Stimulated activated CD4-positive, alpha-beta T cell treated with anti-CD3 and anti-CD28 coated beads, Interleukin-15, amount 100 ng/mL, for 48 hours (primary cell): ENCODE measurements around the gene LAG3.
"Not testable (repeated sequence)": the region's sequence is repeated elsewhere in the genome, so short reads cannot be mapped to it uniquely, and the experiment has no call there.

Source experiments
- DNase-seq, 2 donors: peaks; one replicate each; pipeline ENCODE4 v3.0.0-alpha.2; 2020; ENCODE audit warnings: low read depth in 2 of 2

LAG3 gene

DNA sequence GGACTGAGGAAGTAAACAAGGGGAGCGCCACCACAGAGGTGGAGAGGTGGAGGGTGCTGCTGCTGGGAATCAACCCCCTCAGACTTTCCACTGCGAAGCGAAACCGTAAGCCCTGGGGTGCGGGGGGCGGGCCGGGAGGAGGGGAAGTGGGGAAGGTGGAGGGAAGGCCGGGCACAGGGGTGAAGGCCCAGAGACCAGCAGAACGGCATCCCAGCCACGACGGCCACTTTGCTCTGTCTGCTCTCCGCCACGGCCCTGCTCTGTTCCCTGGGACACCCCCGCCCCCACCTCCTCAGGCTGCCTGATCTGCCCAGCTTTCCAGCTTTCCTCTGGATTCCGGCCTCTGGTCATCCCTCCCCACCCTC is at the start of gene LAG3:
Gene LAG3 (plus strand): TSS at position 190 of the 365 bp plus-strand sequence. CDS start 333 bp downstream, outside the sequence.
- peak; percentile 48 to 63 for DNase-seq

DNA sequence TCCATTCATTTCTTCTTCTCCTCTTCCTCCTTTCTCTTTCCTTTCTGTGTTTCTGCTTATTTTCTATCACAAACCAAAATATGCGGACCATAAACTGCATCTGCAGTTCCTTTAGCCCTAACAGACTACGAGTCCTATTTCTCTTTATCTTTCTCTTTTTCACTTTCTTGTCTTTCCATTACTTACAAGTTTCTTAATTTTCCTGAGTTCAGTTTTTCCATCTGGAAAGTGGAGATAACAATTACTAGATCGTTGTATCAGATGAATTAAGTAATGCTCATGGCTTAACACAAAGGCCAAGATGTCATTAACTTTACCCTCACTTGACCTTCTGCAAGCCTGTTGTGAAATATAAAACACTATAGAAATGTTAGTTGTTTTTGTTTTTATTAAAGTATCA is 49.5 kb upstream of the LAG3 start:
- DNase-seq, result no peak

DNA sequence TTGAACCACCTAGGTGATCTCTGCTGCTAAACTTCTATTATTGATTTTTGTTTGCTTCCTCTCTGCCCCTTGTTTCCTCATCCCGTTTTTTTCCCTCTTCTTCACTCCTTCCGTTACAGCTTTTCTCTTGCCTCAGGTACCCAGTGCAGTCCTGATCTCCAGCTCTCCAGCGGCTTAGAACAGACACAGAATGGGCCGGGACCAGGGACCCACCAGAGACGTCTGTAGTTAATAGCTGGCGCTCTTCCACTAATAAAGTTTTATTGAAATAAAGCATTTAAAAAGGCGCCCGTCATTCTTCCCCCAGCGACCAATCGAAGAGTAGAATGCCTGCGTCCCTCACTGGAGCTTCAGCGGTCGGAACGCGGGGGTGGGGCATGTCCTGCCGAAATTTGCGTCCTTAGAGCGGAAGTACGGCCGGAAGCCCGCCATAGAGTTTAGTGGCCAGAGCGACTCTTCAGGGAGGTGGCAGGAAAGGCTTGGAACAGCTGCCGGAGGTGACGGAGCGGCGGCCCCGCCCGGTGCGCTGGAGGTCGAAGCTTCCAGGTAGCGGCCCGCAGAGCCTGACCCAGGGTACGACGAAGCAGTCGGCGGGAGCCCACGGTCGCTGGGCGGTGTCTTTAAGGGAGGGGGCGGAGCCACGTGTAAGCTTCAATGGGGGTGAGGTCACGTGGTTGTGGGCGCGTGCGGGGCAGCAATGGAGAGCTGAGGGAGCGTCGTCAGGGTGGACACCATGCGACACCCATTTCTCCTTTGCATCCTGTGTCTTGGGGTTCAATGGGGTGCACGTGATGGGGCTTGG is 48.5 kb upstream of the LAG3 start, which contains the start of gene COPS7A:
Gene COPS7A (plus strand): TSS at position 440 of the 802 bp plus-strand sequence. CDS start 611 bp downstream, outside the sequence.
- DNase-seq, result peak; percentile 94 to 97

DNA sequence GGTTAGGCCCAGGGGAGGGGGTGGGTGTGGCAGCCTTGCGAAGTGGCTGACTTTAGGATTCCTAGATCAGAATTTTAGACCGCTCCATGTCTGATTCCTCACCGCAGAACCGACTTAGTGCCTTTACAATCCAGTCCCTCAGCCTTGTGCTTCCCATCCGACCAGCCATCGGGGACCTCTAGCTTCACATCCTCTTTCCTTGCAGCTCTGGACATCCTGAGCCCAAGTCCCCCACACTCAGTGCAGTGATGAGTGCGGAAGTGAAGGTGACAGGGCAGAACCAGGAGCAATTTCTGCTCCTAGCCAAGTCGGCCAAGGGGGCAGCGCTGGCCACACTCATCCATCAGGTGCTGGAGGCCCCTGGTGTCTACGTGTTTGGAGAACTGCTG is 47.9 kb upstream of the LAG3 start:
- no peak for DNase-seq

DNA sequence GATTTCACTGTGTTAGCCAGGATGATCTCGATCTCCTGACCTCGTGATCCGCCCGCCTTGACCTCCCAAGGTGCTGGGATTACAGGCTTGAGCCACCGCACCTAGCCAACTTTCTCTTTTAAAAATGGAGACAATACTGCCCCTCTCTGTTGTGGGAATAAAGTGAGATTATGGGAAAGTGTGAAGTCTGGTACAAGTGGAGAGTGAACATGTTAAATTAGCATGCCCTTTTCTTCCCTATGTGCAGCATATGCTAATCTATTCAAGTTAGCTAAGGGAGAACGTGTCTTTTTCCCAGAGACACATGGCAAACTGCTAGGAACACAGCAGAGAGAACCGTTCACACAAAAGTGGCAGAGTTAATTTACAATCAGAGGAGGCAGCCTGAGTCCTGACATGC is 47.0 kb upstream of the LAG3 start:
- no peak for DNase-seq

DNA sequence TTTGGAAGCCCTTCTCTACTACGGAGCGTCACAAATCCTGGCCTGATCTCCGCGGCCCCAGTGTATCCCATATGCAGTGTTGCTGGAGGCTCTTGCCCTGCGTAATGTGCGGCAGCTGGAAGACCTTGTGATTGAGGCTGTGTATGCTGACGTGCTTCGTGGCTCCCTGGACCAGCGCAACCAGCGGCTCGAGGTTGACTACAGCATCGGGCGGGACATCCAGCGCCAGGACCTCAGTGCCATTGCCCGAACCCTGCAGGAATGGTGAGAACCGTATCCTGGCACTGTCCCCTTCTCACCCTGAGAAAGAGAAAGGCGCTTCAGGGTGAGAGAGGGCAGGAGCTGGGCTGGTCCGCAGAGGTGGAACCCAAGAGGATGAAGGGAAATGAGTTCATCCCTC is 43.1 kb upstream of the LAG3 start:
- no peak for DNase-seq

DNA sequence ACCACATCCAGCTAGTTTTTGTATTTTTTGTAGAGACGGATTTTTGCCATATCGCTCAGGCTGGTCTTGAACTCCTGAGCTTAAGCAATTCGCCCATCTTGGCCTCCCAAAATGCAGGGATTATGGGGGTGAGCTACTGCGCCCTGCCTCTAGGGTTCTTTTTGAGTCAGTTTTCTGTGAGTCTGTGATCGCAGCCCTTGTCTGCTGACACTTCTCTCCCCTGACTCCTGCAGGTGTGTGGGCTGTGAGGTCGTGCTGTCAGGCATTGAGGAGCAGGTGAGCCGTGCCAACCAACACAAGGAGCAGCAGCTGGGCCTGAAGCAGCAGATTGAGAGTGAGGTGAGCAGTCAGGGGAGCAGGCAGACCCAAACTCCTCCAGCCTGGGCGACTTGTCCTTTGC is 42.2 kb upstream of the LAG3 start:
- DNase-seq, result no peak

DNA sequence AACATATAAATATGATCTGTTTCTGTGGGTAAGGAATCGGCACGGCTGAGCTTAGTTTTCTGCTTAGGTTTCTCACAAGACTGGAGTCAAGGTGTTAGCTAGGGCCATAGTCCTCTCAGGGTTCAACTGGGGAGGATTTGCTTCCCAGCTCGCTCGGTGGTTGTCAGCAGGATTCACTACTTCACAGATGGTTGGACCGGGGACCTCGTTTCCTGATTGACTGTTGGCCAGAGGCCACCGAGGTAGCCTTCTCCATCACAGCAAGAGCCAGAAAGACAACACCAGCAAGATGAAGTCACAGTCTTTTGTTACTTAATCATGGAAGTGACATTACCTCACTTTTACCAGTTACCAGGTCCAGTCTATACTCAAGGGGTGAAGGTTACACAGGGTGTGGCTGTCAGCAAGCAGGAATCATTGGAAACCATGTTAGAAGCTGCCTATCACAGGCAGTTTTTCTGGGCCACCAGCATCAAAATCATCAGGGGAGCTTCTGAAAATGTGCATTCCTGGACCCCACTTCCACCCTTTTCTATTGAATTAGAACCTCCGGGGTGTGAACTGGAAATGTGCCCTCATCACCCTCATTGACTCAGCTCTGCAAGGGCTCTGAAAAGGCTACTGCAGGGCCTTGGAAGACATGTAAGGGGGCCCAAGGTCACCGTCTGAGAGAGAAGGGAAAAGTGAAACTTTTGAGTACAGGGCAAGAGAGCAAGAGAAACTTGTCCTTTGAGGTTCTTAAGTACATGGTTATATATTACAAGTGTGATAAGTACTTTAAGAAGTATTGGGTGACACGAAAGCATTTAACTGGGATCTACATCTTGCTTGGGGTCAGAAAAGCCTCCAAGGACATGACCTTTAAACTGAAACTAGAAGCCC is 37.6 kb upstream of the LAG3 start:
- DNase-seq, result no peak

DNA sequence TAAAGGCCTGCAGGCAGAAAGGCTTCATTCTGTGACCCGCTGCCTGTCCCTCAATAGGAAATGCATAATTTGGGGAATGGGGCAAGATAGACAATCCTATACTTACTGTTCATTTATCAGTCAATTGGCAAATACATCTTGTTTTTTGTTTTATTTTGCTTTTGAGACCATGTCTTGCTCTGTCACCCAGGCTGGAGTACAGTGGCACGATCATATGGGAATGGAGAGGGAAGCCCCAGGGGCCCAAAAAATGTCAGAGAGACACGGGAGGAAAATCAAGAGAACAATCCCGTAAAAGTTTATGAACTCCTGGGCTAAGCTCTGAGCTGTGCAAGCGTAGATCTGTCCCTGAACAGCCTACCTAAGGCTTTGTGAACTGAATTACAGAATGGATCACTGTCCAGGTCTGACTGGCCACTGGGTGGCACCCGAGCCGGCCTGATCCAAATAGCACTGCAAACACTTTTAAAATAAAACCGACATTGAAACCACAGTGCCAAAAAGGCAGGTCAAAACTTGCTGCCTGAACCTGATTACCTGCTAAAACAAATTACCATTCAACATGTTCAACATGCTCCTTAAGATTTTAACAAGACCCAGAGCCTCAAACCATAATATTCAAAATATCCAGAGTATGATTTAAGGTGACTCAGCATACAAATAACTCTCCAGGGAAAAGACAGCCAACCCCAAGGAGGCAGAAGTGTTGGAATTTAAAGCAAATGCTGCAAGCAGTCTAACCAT is 36.7 kb upstream of the LAG3 start:
- peak; percentile 10 to 25 for DNase-seq

DNA sequence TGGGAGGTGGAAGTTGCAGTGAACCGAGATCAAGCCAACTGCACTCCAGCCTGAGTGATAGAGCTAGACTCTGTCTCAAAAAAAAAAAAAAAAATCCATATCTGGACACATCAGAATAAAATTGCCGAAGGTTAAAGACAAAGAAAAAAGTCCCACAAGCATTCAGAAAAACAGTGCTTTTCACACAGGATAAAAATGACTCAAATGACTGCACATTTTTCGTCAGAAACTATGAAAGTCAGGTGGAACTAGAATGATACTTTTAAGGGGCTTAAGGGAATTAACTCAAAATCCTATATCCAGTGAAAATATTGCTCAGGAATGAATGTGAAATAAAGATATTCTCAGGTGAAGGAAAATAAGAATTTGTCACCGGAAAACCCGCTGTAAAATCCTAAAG is 35.6 kb upstream of the LAG3 start:
- DNase-seq, result no peak

DNA sequence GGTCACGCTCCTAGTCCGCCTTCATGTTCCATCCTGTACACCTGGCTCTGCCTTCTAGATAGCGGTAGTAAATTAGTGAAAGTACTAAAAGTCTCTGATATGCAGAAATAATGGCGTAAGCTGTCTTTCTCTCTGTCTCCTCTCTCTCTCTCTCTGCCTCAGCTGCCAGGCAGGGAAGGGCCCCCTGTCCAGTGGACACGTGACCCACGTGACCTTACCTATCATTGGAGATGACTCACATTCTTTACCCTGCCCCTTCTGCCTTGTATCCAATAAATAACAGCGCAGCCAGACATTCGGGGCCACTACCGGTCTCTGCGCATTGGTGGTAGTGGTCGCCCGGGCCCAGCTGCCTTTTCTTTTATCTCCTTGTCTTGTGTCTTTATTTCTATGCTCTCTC is 30.2 kb upstream of the LAG3 start:
- not testable (repeated sequence) for DNase-seq

DNA sequence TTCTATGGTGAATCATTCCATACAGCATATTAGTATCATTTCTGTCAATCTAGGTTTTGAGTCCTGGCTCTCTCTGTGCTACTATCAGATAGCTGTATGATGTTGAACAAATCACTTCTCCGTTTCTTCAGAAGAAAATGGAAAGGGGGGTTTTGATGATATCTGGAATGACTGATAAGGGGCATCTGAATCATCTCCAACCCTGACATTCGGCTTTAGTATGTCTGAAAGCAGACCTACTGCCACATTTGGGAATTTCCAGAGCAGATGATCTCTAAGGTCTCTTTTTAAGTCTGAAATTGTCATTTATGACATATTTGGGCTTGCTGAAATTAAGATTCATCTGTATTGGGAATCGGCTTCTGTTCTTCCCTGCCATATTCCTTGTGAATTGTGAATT is 29.5 kb upstream of the LAG3 start:
- no peak for DNase-seq

DNA sequence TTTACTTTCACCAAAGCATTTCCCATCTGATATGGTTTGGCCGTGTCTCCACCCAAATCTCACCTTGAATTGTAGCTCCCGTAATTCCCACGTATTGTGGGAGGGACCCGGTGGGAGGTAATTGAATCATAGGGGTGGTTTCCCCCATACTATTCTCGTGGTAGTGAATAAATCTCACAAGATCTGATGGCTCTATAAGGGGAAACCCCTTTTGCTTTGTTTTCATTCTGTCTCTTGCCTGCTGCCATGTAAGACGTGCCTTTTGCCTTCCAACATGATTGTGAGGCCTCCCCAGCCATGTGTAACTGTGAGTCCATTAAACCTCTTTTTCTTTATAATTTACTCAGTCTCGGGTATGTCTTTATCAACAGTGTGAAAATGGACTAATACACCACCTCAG is 29.0 kb upstream of the LAG3 start:
- not testable (repeated sequence) for DNase-seq

DNA sequence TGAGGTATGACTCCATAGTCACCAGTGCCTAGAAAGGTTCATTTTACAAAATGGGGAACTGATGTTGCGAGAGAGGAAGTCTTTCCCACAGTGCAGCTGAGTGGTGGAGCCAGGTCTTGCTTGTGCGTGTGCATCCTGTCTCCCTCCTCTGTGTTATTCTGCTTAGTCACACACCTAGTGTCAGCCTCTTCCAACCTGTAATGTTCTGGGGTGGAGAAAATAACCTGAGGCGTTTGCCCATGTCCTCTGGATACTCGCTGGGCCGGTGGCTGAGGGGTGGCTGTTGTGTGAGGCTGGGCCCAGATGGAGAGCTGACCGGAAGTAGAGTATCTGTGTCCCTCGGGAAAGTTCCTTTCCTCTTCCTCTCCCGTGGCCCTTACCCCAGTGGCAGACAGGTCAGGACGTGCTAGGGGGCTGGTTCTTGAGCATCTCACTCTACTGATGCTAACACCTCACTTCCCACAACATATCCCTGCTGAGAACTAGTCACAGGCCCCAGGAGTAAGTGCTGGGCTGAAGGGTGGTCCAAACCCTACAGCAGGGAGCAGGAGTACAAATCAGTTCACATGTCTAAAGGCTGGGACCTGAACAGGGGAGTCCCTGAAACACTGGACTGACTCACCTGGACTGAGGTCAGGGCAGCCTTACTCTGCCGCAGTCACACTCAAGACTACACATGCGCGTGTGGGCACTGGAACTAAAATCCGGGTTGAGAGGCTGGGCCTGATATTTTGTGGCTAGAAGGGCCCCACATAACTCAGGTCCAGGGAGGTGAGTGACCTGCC is 26.4 kb upstream of the LAG3 start:
- no peak for DNase-seq

DNA sequence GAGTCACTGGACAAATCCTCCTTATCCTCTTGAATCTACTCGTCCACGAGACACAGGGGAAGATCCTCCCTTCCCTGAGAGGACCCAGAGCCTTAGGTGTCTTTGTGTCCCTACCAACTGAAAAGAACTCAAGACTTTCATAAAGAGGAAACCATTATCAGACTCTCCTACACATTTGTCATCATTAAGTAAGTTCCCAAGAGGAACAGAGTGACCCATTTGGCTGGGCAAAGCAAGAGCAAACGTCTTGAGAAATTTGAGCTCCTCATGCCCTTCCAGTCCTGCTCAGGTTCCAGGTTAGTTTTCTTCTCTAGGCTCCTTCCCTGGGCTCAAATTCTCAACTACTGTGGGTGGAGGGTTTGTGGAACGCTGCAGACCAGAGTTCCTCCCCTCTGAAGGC is 25.1 kb upstream of the LAG3 start:
- no peak for DNase-seq

DNA sequence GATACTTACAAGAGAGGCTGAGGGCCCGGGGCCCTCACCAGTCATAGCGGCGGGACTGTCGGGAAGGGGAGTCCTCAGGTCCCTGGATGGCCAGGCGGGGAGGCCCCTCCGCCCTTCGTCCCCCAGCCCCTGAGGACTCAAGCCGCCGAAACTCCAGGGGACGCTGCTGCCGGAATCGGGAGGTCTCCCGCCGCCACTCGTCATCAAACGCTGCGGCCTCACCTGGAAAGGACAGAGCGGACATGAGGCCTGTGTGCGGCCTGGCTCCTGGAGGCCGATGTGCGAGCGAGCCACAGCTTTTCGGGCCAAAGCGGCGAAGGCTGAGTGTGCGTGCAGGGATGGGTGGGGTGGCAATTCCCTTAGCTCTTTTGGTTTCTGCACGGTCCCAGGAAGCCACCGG is 23.6 kb upstream of the LAG3 start:
- DNase-seq, result no peak

DNA sequence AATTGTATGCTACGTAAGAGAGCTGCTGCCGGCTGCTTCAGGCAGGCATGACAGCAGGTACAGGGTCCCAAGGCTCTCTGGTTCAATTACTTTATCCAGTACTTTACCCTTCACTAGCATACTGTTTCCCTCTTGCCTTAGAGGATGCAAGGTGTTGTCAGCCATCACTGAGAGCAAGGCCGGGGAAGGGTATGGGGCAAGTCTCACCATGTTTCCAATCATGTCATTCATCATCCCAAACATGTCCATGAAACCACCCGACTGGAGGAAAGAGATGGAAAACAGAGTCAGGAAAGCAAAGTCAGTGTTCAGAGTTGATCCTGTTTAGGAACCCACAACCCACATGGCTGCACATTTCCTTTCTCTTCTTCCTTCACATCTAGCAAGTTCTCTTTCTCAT is 21.8 kb upstream of the LAG3 start:
- no peak for DNase-seq

DNA sequence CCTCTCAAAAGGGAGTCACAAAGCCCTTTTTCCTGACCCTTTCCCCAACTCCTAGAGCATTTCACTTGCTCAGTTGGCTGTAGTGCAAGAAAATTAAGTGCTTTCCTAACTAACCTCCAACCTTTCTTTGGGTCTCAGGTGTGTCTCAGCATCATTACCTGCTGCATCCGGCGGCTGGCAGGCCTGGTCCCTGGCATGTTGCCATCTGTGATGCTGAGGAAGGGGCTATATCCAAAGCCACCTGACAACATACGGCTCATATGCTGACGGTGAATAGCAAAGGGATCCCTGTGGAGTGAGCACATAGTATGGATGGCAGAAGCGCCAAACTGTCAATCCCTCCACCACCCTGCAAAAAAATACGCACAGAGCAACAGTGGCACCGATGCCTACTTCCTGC is 20.6 kb upstream of the LAG3 start:
- no peak for DNase-seq

DNA sequence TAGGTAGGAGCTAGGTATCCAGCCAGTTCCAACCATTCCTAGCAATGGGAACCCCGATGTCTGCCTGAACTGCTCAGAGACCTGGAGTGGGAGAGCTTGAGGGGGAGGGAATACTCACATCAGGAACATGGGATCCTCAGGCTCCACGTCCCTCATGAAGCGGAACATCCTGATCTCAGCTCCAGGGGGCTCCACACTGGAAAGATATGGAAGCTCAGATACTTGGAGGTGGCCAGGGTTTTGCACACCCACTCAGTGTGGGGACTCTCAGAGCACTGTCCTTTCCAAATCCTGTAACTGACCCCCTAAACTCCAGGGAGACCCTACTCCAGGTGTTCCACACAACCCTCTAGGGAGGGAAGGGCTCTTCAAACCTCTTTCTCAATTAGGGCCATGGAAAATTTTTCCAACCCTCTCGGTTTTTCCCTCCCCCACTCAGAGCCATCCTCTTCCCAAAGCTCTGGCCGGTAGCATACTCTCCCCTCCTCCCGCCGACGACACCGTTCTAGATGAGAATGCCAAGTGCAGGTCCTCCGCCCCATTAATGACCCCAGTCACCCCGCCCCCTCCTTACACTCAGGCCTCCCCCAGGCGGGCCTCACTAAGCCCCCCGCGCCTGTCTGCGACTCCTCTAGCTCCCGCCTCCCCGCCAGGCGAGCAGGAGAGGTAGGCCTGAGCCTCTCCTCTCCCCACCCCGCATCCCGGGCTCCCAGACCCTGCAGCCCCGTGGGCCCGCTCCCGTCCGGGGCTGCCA is 20.0 kb upstream of the LAG3 start:
- no peak for DNase-seq

DNA sequence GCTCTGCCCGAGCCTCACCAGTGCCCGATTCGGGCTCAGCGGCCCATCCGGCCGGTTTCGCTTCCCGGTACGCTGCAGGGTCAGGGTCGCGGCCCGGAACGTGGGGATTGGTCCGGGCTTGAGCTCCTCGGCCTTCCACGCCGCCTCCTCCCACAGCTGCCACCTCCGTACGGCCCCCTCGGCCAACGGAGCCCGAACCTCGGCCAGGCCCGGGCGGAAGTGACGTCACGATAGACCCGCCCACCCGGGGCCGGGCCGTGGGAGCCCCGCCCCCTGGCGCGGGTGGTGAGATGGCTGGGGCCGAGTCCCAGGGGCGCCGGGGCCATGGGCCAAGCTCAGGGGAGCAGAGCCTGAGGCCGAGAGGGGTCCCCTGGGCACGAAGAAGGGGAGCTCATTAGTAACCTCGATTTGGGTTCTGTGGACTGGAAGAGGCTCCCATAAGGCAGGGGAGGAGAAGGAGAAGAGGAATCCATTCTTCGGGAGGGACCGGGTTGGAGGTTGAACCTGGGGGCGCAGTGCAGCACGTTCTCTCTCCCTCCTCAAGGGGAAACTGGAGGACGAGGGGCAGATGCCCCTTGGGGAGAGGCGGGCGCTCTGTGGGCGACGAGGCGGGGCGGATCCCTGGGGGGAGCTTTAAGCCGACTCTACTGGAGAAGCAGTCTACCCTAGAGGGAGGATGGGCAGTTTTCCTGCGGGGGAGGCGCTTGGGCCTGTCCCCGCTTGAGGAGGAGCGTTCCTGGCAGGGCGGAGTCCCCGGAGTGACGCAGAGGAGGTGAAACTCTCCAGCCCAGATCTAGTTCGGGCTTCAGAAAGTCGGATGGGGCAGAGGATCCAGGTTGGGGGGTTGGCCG is 19.2 kb upstream of the LAG3 start, which contains the start of gene MLF2:
Gene MLF2 (minus strand): TSS at position 221 of the 851 bp plus-strand sequence. CDS start 807 bp downstream, outside the sequence.
- DNase-seq, result peak; percentile 95 to 98
